ENCODE data around the gene TNRC18.

TNRC18 gene

DNA sequence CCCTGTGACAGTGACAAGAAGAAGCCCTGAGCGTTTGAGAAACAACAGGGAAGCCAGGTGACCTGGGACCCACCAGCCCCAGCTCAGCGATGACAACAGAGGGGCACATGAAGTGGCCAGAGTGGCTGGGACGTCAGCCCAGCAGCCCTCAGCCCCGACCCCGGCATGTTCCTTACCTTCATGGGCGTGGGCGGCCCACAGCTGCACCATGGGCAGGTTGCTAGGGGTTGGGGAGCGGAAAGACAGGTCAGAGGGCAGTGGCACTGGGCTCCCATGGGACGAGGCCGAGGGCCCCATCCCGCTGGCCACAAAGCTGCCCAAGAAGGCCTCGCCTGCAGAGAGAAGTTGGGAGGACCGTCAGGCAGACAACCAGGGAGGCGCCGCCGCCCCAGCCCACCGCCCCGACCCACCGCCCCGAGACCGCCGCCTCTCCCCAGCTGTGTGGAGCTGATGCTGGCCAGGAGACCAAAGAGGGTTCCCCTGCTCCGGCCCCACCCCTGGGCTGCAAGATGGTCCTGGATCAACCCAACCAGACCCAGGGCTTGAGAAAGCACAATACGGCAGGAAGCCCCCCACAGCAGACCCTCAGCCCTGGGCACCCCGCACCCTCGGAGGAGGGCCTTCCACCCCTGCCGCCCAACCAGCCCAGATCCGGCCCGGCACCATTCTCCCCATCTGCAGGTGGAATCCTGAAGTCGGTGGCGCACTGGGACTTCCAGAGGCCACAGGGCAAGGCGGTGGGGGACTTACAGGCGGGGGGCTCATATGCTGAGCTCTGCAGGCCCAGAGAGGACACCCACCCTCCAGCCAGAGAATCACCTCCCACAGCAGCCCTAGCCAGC lies 29.1 kb downstream of the TNRC18 start:
- Histone ChIP-seq H3K27me3 (replicated peaks) (no peaks in the 10 kb centered on the region), H3K4me3 (ENCODE audit: low read depth, low read length) (no peak overlapping the region), H3K27ac (no peak overlapping the region), H3K36me3 (replicated peaks) (peaks cover 26% of the 10 kb centered on the region)
- DNase-seq = no peak
- in situ Hi-C loops (cut with HindIII; ENCODE audit: low pct_ligation_motif_present, low sequenced_read_pairs) = no loop called here
- TF ChIP-seq, protein P1, sequence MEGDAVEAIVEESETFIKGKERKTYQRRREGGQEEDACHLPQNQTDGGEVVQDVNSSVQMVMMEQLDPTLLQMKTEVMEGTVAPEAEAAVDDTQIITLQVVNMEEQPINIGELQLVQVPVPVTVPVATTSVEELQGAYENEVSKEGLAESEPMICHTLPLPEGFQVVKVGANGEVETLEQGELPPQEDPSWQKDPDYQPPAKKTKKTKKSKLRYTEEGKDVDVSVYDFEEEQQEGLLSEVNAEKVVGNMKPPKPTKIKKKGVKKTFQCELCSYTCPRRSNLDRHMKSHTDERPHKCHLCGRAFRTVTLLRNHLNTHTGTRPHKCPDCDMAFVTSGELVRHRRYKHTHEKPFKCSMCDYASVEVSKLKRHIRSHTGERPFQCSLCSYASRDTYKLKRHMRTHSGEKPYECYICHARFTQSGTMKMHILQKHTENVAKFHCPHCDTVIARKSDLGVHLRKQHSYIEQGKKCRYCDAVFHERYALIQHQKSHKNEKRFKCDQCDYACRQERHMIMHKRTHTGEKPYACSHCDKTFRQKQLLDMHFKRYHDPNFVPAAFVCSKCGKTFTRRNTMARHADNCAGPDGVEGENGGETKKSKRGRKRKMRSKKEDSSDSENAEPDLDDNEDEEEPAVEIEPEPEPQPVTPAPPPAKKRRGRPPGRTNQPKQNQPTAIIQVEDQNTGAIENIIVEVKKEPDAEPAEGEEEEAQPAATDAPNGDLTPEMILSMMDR (IDR thresholded peaks at IDR 0.05; ENCODE audit: low read depth, low read length, missing control alignments) = no peak

GRCh38 chr7:5393748-5394147 lies 29.9 kb downstream of the TNRC18 start:
- Histone ChIP-seq H3K36me3 (replicated peaks) (peaks cover 30% of the 10 kb centered on the region), H3K4me3 (ENCODE audit: low read depth, low read length) (no peak overlapping the region), H3K27me3 (replicated peaks) (no peaks in the 10 kb centered on the region), H3K27ac (no peak overlapping the region)
- TF ChIP-seq, protein P1 (IDR thresholded peaks at IDR 0.05; ENCODE audit: low read depth, low read length, missing control alignments) = no peak
- in situ Hi-C loops (cut with HindIII; ENCODE audit: low pct_ligation_motif_present, low sequenced_read_pairs) = no loop called here
- DNase-seq = no peak

GRCh38 chr7:5393328-5393727 lies 30.3 kb downstream of the TNRC18 start:
- H3K36me3 ChIP-seq (replicated peaks) = peaks cover 30% of the 10 kb centered on the region
- TF ChIP-seq, protein P1 (IDR thresholded peaks at IDR 0.05; ENCODE audit: low read depth, low read length, missing control alignments) = no peak
- no peak overlapping the region for H3K4me3 ChIP-seq (ENCODE audit: low read depth, low read length)
- H3K27me3 ChIP-seq (replicated peaks) = no peaks in the 10 kb centered on the region
- DNase-seq = no peak
- no peak overlapping the region for H3K27ac ChIP-seq
- in situ Hi-C loops (cut with HindIII; ENCODE audit: low pct_ligation_motif_present, low sequenced_read_pairs) = no loop called here

DNA sequence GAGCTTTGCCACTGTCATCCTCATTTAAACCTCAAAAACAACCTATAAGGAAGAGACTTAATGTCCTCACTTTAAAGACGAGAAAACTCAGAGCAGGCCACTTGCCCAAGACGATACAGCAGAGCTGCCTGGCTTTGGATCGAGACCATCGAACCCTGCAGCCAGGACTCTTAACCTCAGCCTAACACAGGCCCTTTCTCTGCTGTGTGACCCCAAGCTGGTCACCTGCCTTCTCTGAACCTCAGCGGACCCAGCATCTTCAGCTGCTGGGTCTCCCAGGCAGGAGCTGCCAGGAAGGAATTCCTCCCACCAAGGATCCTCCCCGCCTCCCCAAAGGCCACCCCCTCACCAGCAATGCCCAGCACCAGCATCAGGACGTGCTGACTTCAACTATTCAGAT lies 32.7 kb downstream of the TNRC18 start:
- peaks cover 50% of the 10 kb centered on the region for H3K36me3 ChIP-seq (replicated peaks)
- no peak overlapping the region for H3K4me3 ChIP-seq (ENCODE audit: low read depth, low read length)
- in situ Hi-C loops (cut with HindIII; ENCODE audit: low pct_ligation_motif_present, low sequenced_read_pairs) = no loop called here
- no peaks in the 10 kb centered on the region for H3K27me3 ChIP-seq (replicated peaks)
- DNase-seq = no peak
- H3K27ac ChIP-seq = no peak overlapping the region
- TF ChIP-seq, protein P1 (IDR thresholded peaks at IDR 0.05; ENCODE audit: low read depth, low read length, missing control alignments) = no peak

DNA sequence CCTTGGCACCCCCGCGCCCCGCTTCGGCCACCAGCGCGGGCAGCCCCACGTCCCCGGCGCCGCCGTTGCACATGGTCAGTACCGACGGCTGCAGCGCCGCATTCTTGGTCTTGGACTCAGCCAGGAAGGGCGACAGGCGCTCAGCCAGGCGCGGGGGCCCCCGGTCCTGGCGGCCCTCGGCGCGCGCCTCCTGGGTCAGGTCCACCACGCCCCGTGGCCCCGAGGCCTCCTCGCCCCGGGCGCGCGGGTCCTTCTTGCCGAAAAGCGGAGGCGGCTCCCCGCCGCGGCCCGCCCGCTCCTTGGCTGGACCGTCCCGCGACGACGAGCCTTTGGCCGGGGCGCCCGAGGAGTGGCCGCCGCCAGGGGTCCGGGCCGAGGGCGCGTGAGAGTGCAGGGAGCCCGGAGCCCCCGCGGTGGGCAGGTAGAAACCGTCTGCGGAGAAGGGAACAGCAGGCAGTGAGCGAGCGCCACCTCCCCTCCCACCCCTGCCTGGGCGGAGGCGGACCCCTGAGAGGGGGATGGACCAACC lies 34.7 kb downstream of the TNRC18 start:
- in situ Hi-C loops (cut with HindIII; ENCODE audit: low pct_ligation_motif_present, low sequenced_read_pairs) = no loop called here
- TF ChIP-seq, protein P1 (IDR thresholded peaks at IDR 0.05; ENCODE audit: low read depth, low read length, missing control alignments) = no peak
- H3K36me3 ChIP-seq (replicated peaks) = peaks cover 52% of the 10 kb centered on the region
- no peak overlapping the region for H3K27ac ChIP-seq
- no peak overlapping the region for H3K4me3 ChIP-seq (ENCODE audit: low read depth, low read length)
- no peaks in the 10 kb centered on the region for H3K27me3 ChIP-seq (replicated peaks)
- no peak for DNase-seq

Measured in brain microvascular endothelial cell (primary cell).